ENCODE measurements around the gene MROH8.

The MROH8 gene

GRCh38 chr20:37185686-37186085, 6.3 kb upstream of the MROH8 start:
- DNase-seq: no peak
- H3F3A ChIP-seq (ENCODE audit: insufficient read depth, low read length): peaks cover 15% of the 10 kb centered on the region

GRCh38 chr20:37179683-37180524, 556 bp upstream of the MROH8 start:
- H3K4me3 ChIP-seq (ENCODE audit: low read length): peak overlapping the region; percentile 85
- H4K20me1 ChIP-seq (ENCODE audit: insufficient read depth, low read length): peaks cover 10% of the 10 kb centered on the region
- H3K9ac ChIP-seq (ENCODE audit: low read length): peak overlapping the region; percentile 99
- H3K36me3 ChIP-seq (replicated peaks; ENCODE audit: insufficient read depth, low read length): peaks cover 9% of the 10 kb centered on the region; the same call in 1 of the 2 replicates
- TF ChIP-seq, protein P1, sequence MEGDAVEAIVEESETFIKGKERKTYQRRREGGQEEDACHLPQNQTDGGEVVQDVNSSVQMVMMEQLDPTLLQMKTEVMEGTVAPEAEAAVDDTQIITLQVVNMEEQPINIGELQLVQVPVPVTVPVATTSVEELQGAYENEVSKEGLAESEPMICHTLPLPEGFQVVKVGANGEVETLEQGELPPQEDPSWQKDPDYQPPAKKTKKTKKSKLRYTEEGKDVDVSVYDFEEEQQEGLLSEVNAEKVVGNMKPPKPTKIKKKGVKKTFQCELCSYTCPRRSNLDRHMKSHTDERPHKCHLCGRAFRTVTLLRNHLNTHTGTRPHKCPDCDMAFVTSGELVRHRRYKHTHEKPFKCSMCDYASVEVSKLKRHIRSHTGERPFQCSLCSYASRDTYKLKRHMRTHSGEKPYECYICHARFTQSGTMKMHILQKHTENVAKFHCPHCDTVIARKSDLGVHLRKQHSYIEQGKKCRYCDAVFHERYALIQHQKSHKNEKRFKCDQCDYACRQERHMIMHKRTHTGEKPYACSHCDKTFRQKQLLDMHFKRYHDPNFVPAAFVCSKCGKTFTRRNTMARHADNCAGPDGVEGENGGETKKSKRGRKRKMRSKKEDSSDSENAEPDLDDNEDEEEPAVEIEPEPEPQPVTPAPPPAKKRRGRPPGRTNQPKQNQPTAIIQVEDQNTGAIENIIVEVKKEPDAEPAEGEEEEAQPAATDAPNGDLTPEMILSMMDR (IDR thresholded peaks at IDR 0.05; ENCODE audit: low read length): no peak
- TF ChIP-seq EZH2 (optimal IDR thresholded peaks at IDR 0.05; ENCODE audit: low read depth, low read length) (no peak), EZH2phosphoT487 (IDR thresholded peaks at IDR 0.05; ENCODE audit: low read length) (no peak)
- no peaks in the 10 kb centered on the region for H3K27me3 ChIP-seq (replicated peaks; ENCODE audit: insufficient read depth, low read length)
- peak overlapping the region; percentile 91; the same call in 1 of the 2 replicates for H3K27ac ChIP-seq (ENCODE audit: low read length)
- peaks cover 5% of the 10 kb centered on the region; the same call in 1 of the 2 replicates for H3F3A ChIP-seq (ENCODE audit: insufficient read depth, low read length)
- H2AFZ ChIP-seq (ENCODE audit: low read length): peak overlapping the region; percentile 67
- 0 out of 2 replicates have a peak, but pooled peaks cover 6% of the 10 kb centered on the region for H3K4me1 ChIP-seq (ENCODE audit: low read length)
- no peaks in the 10 kb centered on the region for H3K9me2 ChIP-seq (replicated peaks; ENCODE audit: insufficient read depth, low read length)
- peak overlapping the region; percentile 81 for H3K4me2 ChIP-seq (ENCODE audit: low read depth, low read length)
- H3K9me3 ChIP-seq (replicated peaks; ENCODE audit: insufficient read depth, low read length): no peaks in the 10 kb centered on the region
- DNase-seq: no peak
- H3K79me2 ChIP-seq (ENCODE audit: low read length): peaks cover 58% of the 10 kb centered on the region

More at GRCh38 chr20:37185686-37186085, 6.3 kb upstream of the MROH8 start:
- no peak overlapping the region for H3K27ac ChIP-seq (ENCODE audit: low read length)
- TF ChIP-seq EZH2phosphoT487 (IDR thresholded peaks at IDR 0.05; ENCODE audit: low read length) (no peak), EZH2 (optimal IDR thresholded peaks at IDR 0.05; ENCODE audit: low read depth, low read length) (no peak)
- TF ChIP-seq, protein P1 (IDR thresholded peaks at IDR 0.05; ENCODE audit: low read length): no peak
- H3K4me2 ChIP-seq (ENCODE audit: low read depth, low read length): no peak overlapping the region
- no peaks in the 10 kb centered on the region for H3K9me2 ChIP-seq (replicated peaks; ENCODE audit: insufficient read depth, low read length)
- H4K20me1 ChIP-seq (ENCODE audit: insufficient read depth, low read length): peaks cover 31% of the 10 kb centered on the region
- peaks cover 20% of the 10 kb centered on the region for H3K4me1 ChIP-seq (ENCODE audit: low read length)
- peaks cover 15% of the 10 kb centered on the region for H3K36me3 ChIP-seq (replicated peaks; ENCODE audit: insufficient read depth, low read length)
- no peaks in the 10 kb centered on the region for H3K9me3 ChIP-seq (replicated peaks; ENCODE audit: insufficient read depth, low read length)
- H3K79me2 ChIP-seq (ENCODE audit: low read length): peaks cover 94% of the 10 kb centered on the region
- no peak overlapping the region for H3K4me3 ChIP-seq (ENCODE audit: low read length)
- H3K9ac ChIP-seq (ENCODE audit: low read length): no peak overlapping the region
- no peaks in the 10 kb centered on the region for H3K27me3 ChIP-seq (replicated peaks; ENCODE audit: insufficient read depth, low read length)
- no peak overlapping the region for H2AFZ ChIP-seq (ENCODE audit: low read length)

DNA sequence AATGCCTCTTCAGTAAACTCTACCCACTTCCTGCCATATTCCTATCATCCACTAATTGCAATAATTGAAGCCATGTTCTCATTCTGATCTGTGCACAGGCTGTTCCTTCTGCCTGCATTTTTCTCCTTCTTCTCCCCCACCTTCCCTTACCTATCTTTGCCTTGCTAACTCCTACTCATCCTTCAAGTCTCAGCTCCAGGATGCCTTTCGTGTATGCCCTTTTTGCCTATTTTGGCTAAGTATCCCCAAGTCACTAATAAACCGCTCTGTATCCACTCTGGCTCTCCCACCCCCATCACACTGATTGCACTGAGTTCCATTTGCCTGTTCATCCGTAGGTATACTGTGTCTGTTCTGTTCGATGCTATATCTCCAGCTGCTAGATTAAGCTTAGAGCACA, 6.5 kb downstream of the MROH8 start:
- H3K36me3 ChIP-seq (replicated peaks; ENCODE audit: insufficient read depth, low read length): no peaks in the 10 kb centered on the region
- no peaks in the 10 kb centered on the region for H4K20me1 ChIP-seq (ENCODE audit: insufficient read depth, low read length)
- H3K4me1 ChIP-seq (ENCODE audit: low read length): no peaks in the 10 kb centered on the region
- no peaks in the 10 kb centered on the region for H3K9me2 ChIP-seq (replicated peaks; ENCODE audit: insufficient read depth, low read length)
- no peak overlapping the region for H3K9ac ChIP-seq (ENCODE audit: low read length)
- no peak for TF ChIP-seq EZH2 (optimal IDR thresholded peaks at IDR 0.05; ENCODE audit: low read depth, low read length)
- no peak for TF ChIP-seq EZH2phosphoT487 (IDR thresholded peaks at IDR 0.05; ENCODE audit: low read length)
- TF ChIP-seq, protein P1 (IDR thresholded peaks at IDR 0.05; ENCODE audit: low read length): no peak
- peaks cover 2% of the 10 kb centered on the region; the same call in 1 of the 2 replicates for H3F3A ChIP-seq (ENCODE audit: insufficient read depth, low read length)
- H3K27ac ChIP-seq (ENCODE audit: low read length): no peak overlapping the region
- no peak overlapping the region for H3K4me2 ChIP-seq (ENCODE audit: low read depth, low read length)
- H3K9me3 ChIP-seq (replicated peaks; ENCODE audit: insufficient read depth, low read length): no peaks in the 10 kb centered on the region
- no peak overlapping the region for H3K4me3 ChIP-seq (ENCODE audit: low read length)
- DNase-seq: no peak
- H3K79me2 ChIP-seq (ENCODE audit: low read length): no peaks in the 10 kb centered on the region
- H3K27me3 ChIP-seq (replicated peaks; ENCODE audit: insufficient read depth, low read length): no peaks in the 10 kb centered on the region
- H2AFZ ChIP-seq (ENCODE audit: low read length): no peak overlapping the region
